Activated CD8-positive, alpha-beta T cell treated with anti-CD3 and anti-CD28 coated beads for 36 hours (primary cell): ENCODE measurements around the gene MBP. TPM values are rescaled to one million over a fixed set of nuclear protein-coding genes. Genes with fewer than 3 reads are reported as not detected.
A peak's percentile ranks its signal among the peaks of the same experiment; 100 is the strongest.

Experiments used
- ATAC-seq: fragments of 200-7000 bp; cut with Tn5 transposase; one replicate; pipeline ENCODE4 v1.10.0; 2021; ENCODE audit warnings: mild to moderate bottlenecking, moderate library complexity
- CTCF ChIA-PET: fragments of 350-600 bp; sonication (Branson Sonifier 250); formaldehyde crosslinking; loops from one replicate; lab custom pipeline; 2021; ENCODE audit warnings: antibody characterized with exemption; lab: Charles Lee
- POLR2A ChIA-PET: fragments of 350-600 bp; sonication (Branson Sonifier 250); formaldehyde crosslinking; loops from one replicate; lab custom pipeline; 2021; ENCODE audit warnings: antibody characterized with exemption; lab: Charles Lee
- DNase-seq: peaks from one replicate; pipeline ENCODE4 v3.0.0-alpha.2; 2020
- H3K27ac Mint-ChIP-seq: one replicate; pipeline ENCODE4 v1.8.0; 2021; ENCODE audit warnings: mild to moderate bottlenecking, mixed read lengths
- H3K27me3 Mint-ChIP-seq: one replicate; pipeline ENCODE4 v1.8.0; 2021; ENCODE audit warnings: mixed read lengths
- H3K36me3 Mint-ChIP-seq: one replicate; pipeline ENCODE4 v1.8.0; 2021; ENCODE audit warnings: low read depth, mixed read lengths
- H3K4me1 Mint-ChIP-seq: one replicate; pipeline ENCODE4 v1.8.0; 2021; ENCODE audit warnings: low read depth, mixed read lengths
- H3K4me3 Mint-ChIP-seq: one replicate; pipeline ENCODE4 v1.8.0; 2021; ENCODE audit warnings: mild to moderate bottlenecking, moderate library complexity, mixed read lengths
- H3K9me3 Mint-ChIP-seq: one replicate; pipeline ENCODE4 v1.8.0; 2021; ENCODE audit warnings: mixed read lengths
- intact Hi-C: fragments of 100-400 bp; cut with micrococcal nuclease; formaldehyde crosslinking; loops from one replicate; pipeline ENCODE4 v1.10.0; 2022
- total RNA-seq, 2 experiments: library from RNA; stranded (reverse); gene quantifications; one replicate each; pipeline ENCODE4 v1.2.3, GENCODE V29; 2021
- TF ChIP-seq, protein P1 (sequence below): fragments of 200-600 bp; IDR thresholded peaks from one replicate; pipeline ENCODE4 v1.8.0; 2022; ENCODE audit warnings: antibody characterized with exemption, mild to moderate bottlenecking

MBP gene
- total RNA-seq, 2 experiments from 2014 or later = 39.9 to 41.5 TPM

- DNase-seq (no peak), ATAC-seq (no peak)
- peak overlapping the region; percentile 71 for H3K27ac Mint-ChIP-seq
- TF ChIP-seq, protein P1, sequence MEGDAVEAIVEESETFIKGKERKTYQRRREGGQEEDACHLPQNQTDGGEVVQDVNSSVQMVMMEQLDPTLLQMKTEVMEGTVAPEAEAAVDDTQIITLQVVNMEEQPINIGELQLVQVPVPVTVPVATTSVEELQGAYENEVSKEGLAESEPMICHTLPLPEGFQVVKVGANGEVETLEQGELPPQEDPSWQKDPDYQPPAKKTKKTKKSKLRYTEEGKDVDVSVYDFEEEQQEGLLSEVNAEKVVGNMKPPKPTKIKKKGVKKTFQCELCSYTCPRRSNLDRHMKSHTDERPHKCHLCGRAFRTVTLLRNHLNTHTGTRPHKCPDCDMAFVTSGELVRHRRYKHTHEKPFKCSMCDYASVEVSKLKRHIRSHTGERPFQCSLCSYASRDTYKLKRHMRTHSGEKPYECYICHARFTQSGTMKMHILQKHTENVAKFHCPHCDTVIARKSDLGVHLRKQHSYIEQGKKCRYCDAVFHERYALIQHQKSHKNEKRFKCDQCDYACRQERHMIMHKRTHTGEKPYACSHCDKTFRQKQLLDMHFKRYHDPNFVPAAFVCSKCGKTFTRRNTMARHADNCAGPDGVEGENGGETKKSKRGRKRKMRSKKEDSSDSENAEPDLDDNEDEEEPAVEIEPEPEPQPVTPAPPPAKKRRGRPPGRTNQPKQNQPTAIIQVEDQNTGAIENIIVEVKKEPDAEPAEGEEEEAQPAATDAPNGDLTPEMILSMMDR = no peak
- intact Hi-C loops = no loop called here
- ChIA-PET POLR2A (interaction anchor here (1.4 to 20.2 kb wide), 4 partner anchors 8 to 16 kb away, joined by 3 to 337 read pairs (median 8); partner anchors contain the start of gene MBP), CTCF (interaction anchor here (0.6 to 2.0 kb wide), 5 partner anchors 9 to 114 kb away, joined by 3 to 6 read pairs (median 4); no protein-coding TSS in a partner anchor)
- H3K36me3 Mint-ChIP-seq = peaks cover 75% of the 10 kb centered on the region
- H3K4me3 Mint-ChIP-seq = no peak overlapping the region
- peaks cover 84% of the 10 kb centered on the region for H3K4me1 Mint-ChIP-seq
- peaks cover 4% of the 10 kb centered on the region for H3K9me3 Mint-ChIP-seq
- H3K27me3 Mint-ChIP-seq = no peaks in the 10 kb centered on the region
Measured at GRCh38 chr18:77114152-77114414, 18.5 kb downstream of the MBP start.

DNA sequence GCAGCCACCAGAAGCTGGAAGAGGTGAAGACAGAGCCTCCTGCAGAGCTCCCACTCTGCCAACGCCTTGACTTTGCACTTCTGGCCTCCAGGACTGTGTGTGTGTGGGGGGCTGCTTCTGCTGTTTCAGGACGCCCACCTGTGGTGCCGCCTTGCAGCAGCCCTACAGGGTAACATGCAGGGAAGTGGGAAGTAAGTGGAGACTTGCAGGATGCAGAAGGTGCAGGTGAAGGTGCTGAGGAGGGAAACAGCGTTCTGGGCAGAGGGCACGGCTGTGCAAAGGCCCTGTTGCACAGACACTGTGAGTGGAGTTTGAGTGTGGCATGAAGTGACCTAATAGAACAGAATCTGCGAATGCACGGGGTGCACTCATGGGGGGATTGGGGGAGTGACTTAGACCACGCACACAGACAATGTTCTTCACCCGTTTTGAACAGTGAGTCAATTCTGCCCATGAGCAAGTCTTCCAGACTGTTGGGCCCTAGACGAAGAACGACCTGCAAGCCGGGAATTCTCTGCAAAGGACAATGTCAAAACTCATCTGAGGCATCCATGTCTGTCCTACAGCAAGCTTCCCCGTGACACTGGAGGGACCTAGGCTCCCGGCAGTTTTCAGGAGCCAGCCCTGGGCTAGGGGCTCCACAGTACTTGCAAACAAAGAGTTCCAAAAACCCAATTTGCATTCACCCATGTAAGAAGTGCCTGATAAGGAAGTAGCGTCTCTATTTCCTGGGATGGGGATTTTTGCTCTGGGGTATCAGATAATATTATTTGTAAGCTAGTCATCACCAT lies 19.0 kb downstream of the MBP start:
- POLR2A ChIA-PET = interaction anchor here (1.3 to 20.2 kb wide), 6 partner anchors 8 to 133 kb away, joined by 3 to 337 read pairs (median 6); partner anchors contain the start of gene MBP
- Mint-ChIP-seq H3K27ac (peak overlapping the region; percentile 63), H3K9me3 (peaks cover 4% of the 10 kb centered on the region), H3K4me3 (no peak overlapping the region), H3K36me3 (peaks cover 72% of the 10 kb centered on the region), H3K4me1 (peaks cover 84% of the 10 kb centered on the region), H3K27me3 (no peaks in the 10 kb centered on the region)
- intact Hi-C loops = no loop called here
- TF ChIP-seq, protein P1 = no peak
- ATAC-seq (no peak), DNase-seq (no peak)
- CTCF ChIA-PET = interaction anchor here (0.6 to 2.0 kb wide), 5 partner anchors 8 to 113 kb away, joined by 3 to 6 read pairs (median 4); no protein-coding TSS in a partner anchor

- Mint-ChIP-seq H3K9me3 (peaks cover 4% of the 10 kb centered on the region), H3K27ac (no peak overlapping the region), H3K4me1 (peaks cover 89% of the 10 kb centered on the region), H3K27me3 (no peaks in the 10 kb centered on the region), H3K4me3 (no peak overlapping the region), H3K36me3 (peaks cover 76% of the 10 kb centered on the region)
- ChIA-PET CTCF (interaction anchor here (1.5 to 1.6 kb wide), 2 partner anchors 9 to 11 kb away, joined by 6 read pairs; no protein-coding TSS in a partner anchor), POLR2A (interaction anchor here (1.3 to 20.2 kb wide), 3 partner anchors 12 to 132 kb away, joined by 3 to 337 read pairs (median 4); partner anchors contain the start of gene MBP)
- DNase-seq = no peak
- TF ChIP-seq, protein P1 = no peak
- intact Hi-C loops = no loop called here
- no peak for ATAC-seq
Measured at GRCh38 chr18:77112747-77113092, 19.9 kb downstream of the MBP start.

GRCh38 chr18:77111951-77112746 lies 20.4 kb downstream of the MBP start:
- no peaks in the 10 kb centered on the region for H3K27me3 Mint-ChIP-seq
- peak overlapping the region; percentile 54 for H3K27ac Mint-ChIP-seq
- peaks cover 77% of the 10 kb centered on the region for H3K36me3 Mint-ChIP-seq
- intact Hi-C loops = no loop called here
- ATAC-seq (no peak), DNase-seq (no peak)
- peaks cover 8% of the 10 kb centered on the region for H3K9me3 Mint-ChIP-seq
- ChIA-PET CTCF (interaction anchor here (1.1 to 1.6 kb wide), 3 partner anchors 9 to 100 kb away, joined by 3 to 6 read pairs (median 6); no protein-coding TSS in a partner anchor), POLR2A (interaction anchor here (1.3 to 20.2 kb wide), 3 partner anchors 11 to 132 kb away, joined by 3 to 337 read pairs (median 4); partner anchors contain the start of gene MBP)
- TF ChIP-seq, protein P1 = no peak
- H3K4me3 Mint-ChIP-seq = peak overlapping the region; percentile 26
- peaks cover 91% of the 10 kb centered on the region for H3K4me1 Mint-ChIP-seq
